Kidney glomerular epithelial cell (primary cell): ENCODE results near the gene FNBP1L.

Experiments used
- DNase-seq: peaks from one replicate; lab custom pipeline; 2025; lab: John Stamatoyannopoulos, UW

FNBP1L gene

GRCh38 chr1:93592551-93592949, 144.6 kb downstream of the FNBP1L start:
- no peak for DNase-seq

- DNase-seq = no peak
Observed at GRCh38 chr1:93593854-93594602, 146.1 kb downstream of the FNBP1L start.

GRCh38 chr1:93594603-93594880, 146.6 kb downstream of the FNBP1L start:
- no peak for DNase-seq

GRCh38 chr1:93595266-93595665, 147.3 kb downstream of the FNBP1L start:
- no peak for DNase-seq

- no peak for DNase-seq
Observed at GRCh38 chr1:93595743-93596142, 147.8 kb downstream of the FNBP1L start.

- DNase-seq = no peak
Observed at GRCh38 chr1:93596329-93597089, 148.6 kb downstream of the FNBP1L start.

GRCh38 chr1:93597709-93598108, 149.8 kb downstream of the FNBP1L start:
- DNase-seq = no peak

GRCh38 chr1:93598396-93598795, 150.5 kb downstream of the FNBP1L start:
- DNase-seq = no peak

- DNase-seq = no peak
Observed at GRCh38 chr1:93598861-93599439, 151.0 kb downstream of the FNBP1L start.

- no peak for DNase-seq
Observed at GRCh38 chr1:93599479-93599878, 151.6 kb downstream of the FNBP1L start.

- no peak for DNase-seq
Observed at GRCh38 chr1:93600663-93601062, 152.7 kb downstream of the FNBP1L start.

- no peak for DNase-seq
Observed at GRCh38 chr1:93601686-93602085, 153.8 kb downstream of the FNBP1L start.

GRCh38 chr1:93602101-93602500, 154.2 kb downstream of the FNBP1L start:
- no peak for DNase-seq

GRCh38 chr1:93603106-93603505, 155.2 kb downstream of the FNBP1L start:
- DNase-seq = no peak

- DNase-seq = no peak
Observed at GRCh38 chr1:93603601-93604000, 155.7 kb downstream of the FNBP1L start.
